Thyroid gland (tissue), 4 donors: ENCODE results near the gene WDR4.

ENCODE experiments used
- CTCF ChIP-seq, 6 experiments: fragments of 200-600 bp in 3 of 6; fragments of 450-650 bp in 3 of 6; sonication (generic) in 3 of 6; IDR thresholded peaks; one replicate each; pipeline ENCODE4 v1.5.1; 2016 to 2019; ENCODE audit warnings: antibody characterized with exemption in 6 of 6, mild to moderate bottlenecking in 2 of 6, inconsistent platforms in 1 of 6, moderate library complexity in 1 of 6
- POLR2A ChIP-seq, 2 donors: fragments of 450-650 bp; IDR thresholded peaks; one replicate each; pipeline ENCODE4 v1.6.1; 2017; ENCODE audit warnings: antibody characterized with exemption in 2 of 2, mild to moderate bottlenecking in 2 of 2, moderate library complexity in 1 of 2

- no peak for TF ChIP-seq CTCF (IDR thresholded peaks at IDR 0.05)
- TF ChIP-seq POLR2A (IDR thresholded peaks at IDR 0.05), result no peak
Measured at GRCh38 chr21:42861311-42861847, 18.0 kb downstream of the WDR4 start.
